Measurements from ENCODE around the gene FNIP2. TPM values are rescaled to one million over a fixed set of nuclear protein-coding genes. Genes with fewer than 3 reads are reported as not detected.

Gene FNIP2
- total and polyA plus RNA-seq, 4 donors, result 8.8 to 88.7 (median 23.5) TPM

- Histone ChIP-seq H3K4me1 (ENCODE audit: control insufficient read depth in 4 of 4, insufficient read depth in 4 of 4, low read length in 3 of 4) (peaks cover 0 to 12% (median 7%) of the 10 kb centered on the region in 4 donors), H3K36me3 (ENCODE audit: control insufficient read depth in 4 of 4, insufficient read depth in 3 of 4, low read depth in 1 of 4, low read length in 3 of 4) (no peaks in the 10 kb centered on the region), H3K27ac (ENCODE audit: low read depth in 1 of 2, low read length in 2 of 2) (peak overlapping the region; percentile 71 to 89), H3K4me3 (ENCODE audit: low read depth in 1 of 3, low read length in 3 of 3) (no peak overlapping the region), H3K27me3 (ENCODE audit: control insufficient read depth in 4 of 4, insufficient read depth in 4 of 4, low read length in 3 of 4) (no peaks in the 10 kb centered on the region), H3K9ac (ENCODE audit: low read depth in 1 of 2, low read length in 2 of 2) (peak overlapping the region in 1 of 2 donors; percentile 60), H3K9me3 (ENCODE audit: control insufficient read depth in 4 of 4, low read length in 3 of 4) (no peaks in the 10 kb centered on the region)
- peak; percentile 89 for TF ChIP-seq ATF3 (IDR thresholded peaks at IDR 0.05)
- peak; percentile 74 to 75 for TF ChIP-seq RXRA (IDR thresholded peaks at IDR 0.05)
- TF ChIP-seq GABPA (IDR thresholded peaks at IDR 0.05 in 1 of 2, conservative IDR thresholded peaks at IDR 0.05 in 1 of 2), result no peak
- TF ChIP-seq YY1 (IDR thresholded peaks at IDR 0.05), result peak; percentile 49
- peak; percentile 52 to 58 for TF ChIP-seq RAD21 (IDR thresholded peaks at IDR 0.05)
- peak; percentile 45 for TF ChIP-seq HNF4G (IDR thresholded peaks at IDR 0.05)
- peak; percentile 93 to 96 for TF ChIP-seq HNF4A (conservative IDR thresholded peaks at IDR 0.05)
- peak; percentile 48 for TF ChIP-seq REST (IDR thresholded peaks at IDR 0.05)
- TF ChIP-seq SP1 (IDR thresholded peaks at IDR 0.05), result peak; percentile 58
- no peak for TF ChIP-seq EGR1 (IDR thresholded peaks at IDR 0.05; ENCODE audit: low read depth in 2 of 2)
- TF ChIP-seq JUND (IDR thresholded peaks at IDR 0.05), result peak; percentile 77 to 86
- peak; percentile 37 for TF ChIP-seq FOXA2 (IDR thresholded peaks at IDR 0.05)
- TF ChIP-seq ZBTB33 (IDR thresholded peaks at IDR 0.05), result no peak
- TF ChIP-seq MAX (IDR thresholded peaks at IDR 0.05), result peak; percentile 65
- WGBS, result 66% methylated on average over 5 of the region's 5 CpGs
- no peak for DNase-seq (ENCODE audit: low spot score)
Observed at GRCh38 chr4:158945529-158946108, 176.8 kb downstream of the FNIP2 start.

GRCh38 chr4:158946825-158947224, 178.0 kb downstream of the FNIP2 start:
- no peak overlapping the region for H3K4me3 ChIP-seq (ENCODE audit: low read depth in 1 of 3, low read length in 3 of 3)
- peaks cover 0 to 12% (median 7%) of the 10 kb centered on the region in 4 donors for H3K4me1 ChIP-seq (ENCODE audit: control insufficient read depth in 4 of 4, insufficient read depth in 4 of 4, low read length in 3 of 4)
- peak overlapping the region in 1 of 2 donors; percentile 89 for H3K27ac ChIP-seq (ENCODE audit: low read depth in 1 of 2, low read length in 2 of 2)
- TF ChIP-seq EGR1 (IDR thresholded peaks at IDR 0.05; ENCODE audit: low read depth in 2 of 2), result no peak
- H3K36me3 ChIP-seq (ENCODE audit: control insufficient read depth in 4 of 4, insufficient read depth in 3 of 4, low read depth in 1 of 4, low read length in 3 of 4), result no peaks in the 10 kb centered on the region
- DNase-seq (ENCODE audit: low spot score), result no peak
- H3K9me3 ChIP-seq (ENCODE audit: control insufficient read depth in 4 of 4, low read length in 3 of 4), result no peaks in the 10 kb centered on the region
- no peak overlapping the region for H3K9ac ChIP-seq (ENCODE audit: low read depth in 1 of 2, low read length in 2 of 2)
- 91% methylated on average over 3 of the region's 3 CpGs for WGBS
- no peaks in the 10 kb centered on the region for H3K27me3 ChIP-seq (ENCODE audit: control insufficient read depth in 4 of 4, insufficient read depth in 4 of 4, low read length in 3 of 4)

All from liver (tissue), 9 donors.